ENCODE measurements around the gene CLSTN2. TPM values are rescaled to one million over a fixed set of nuclear protein-coding genes. Genes with fewer than 3 reads are reported as not detected.

The CLSTN2 gene
- total and polyA plus RNA-seq, 2 of the 4 experiments (the other 2 are of a cell fraction), result under 0.01 to 0.07 TPM

- Histone ChIP-seq H3K9me3 (ENCODE audit: control insufficient read depth, insufficient read depth, low read length) (no peaks in the 10 kb centered on the region), H4K5ac (ENCODE audit: low read depth, low read length) (no peak overlapping the region), H3K9ac (ENCODE audit: low read depth, low read length) (no peak overlapping the region), H3K27me3 (ENCODE audit: control insufficient read depth, insufficient read depth, low read length) (no peaks in the 10 kb centered on the region), H3K4ac (ENCODE audit: low read depth, low read length) (no peak overlapping the region), H3K4me3 (ENCODE audit: insufficient read depth, low read depth, low read length) (no peak overlapping the region), H3K56ac (ENCODE audit: extremely low read depth, insufficient read depth, low read length) (no peak overlapping the region), H3K4me2 (ENCODE audit: low read depth, low read length) (no peak overlapping the region), H3K36me3 (ENCODE audit: control insufficient read depth, insufficient read depth, low read length) (no peaks in the 10 kb centered on the region), H2BK15ac (ENCODE audit: low read depth, low read length) (no peak overlapping the region), H4K8ac (ENCODE audit: low read depth in 2 of 2, low read length in 2 of 2) (no peak overlapping the region), H4K91ac (ENCODE audit: insufficient read depth, low read depth, low read length) (no peak overlapping the region), H3K79me1 (ENCODE audit: low read depth in 1 of 2, low read length in 2 of 2) (no peaks in the 10 kb centered on the region), H3K4me1 (ENCODE audit: control insufficient read depth, insufficient read depth, low read length) (no peaks in the 10 kb centered on the region), H3K18ac (ENCODE audit: low read depth, low read length) (no peak overlapping the region), H2AK9ac (replicated peaks; ENCODE audit: low read depth, low read length, poor library complexity) (no peak overlapping the region), H2BK120ac (ENCODE audit: low read depth, low read length) (no peak overlapping the region), H3K27ac (ENCODE audit: insufficient read depth, low read length) (no peak overlapping the region), H2BK5ac (ENCODE audit: low read depth, low read length, poor library complexity, severe bottlenecking) (no peak overlapping the region), H2AFZ (replicated peaks; ENCODE audit: low read length, poor library complexity) (no peak overlapping the region), H2BK20ac (ENCODE audit: low read depth, low read length) (no peak overlapping the region), H3K14ac (replicated peaks; ENCODE audit: low read depth, low read length) (no peak overlapping the region), H3K23ac (ENCODE audit: low read depth, low read length) (no peak overlapping the region), H2AK5ac (ENCODE audit: low read depth, low read length) (no peak overlapping the region), H4K20me1 (ENCODE audit: insufficient read depth, low read length) (no peaks in the 10 kb centered on the region), H3K9me1 (ENCODE audit: insufficient read depth, low read length) (no peaks in the 10 kb centered on the region)
- intact Hi-C loops (cut with micrococcal nuclease), result no loop called here
- 38% methylated on average over 4 of the region's 4 CpGs; no CpG with 5 or more reads in 1 of the 2 experiments for WGBS, 2 experiments (ENCODE audit: extremely low coverage in 2 of 2, insufficient read length in 1 of 2)
- DNase-seq, result no peak
- BruUV-seq (replicated peaks), result no TSS peak
- no peak for ATAC-seq (ENCODE audit: low read depth)
- TF ChIP-seq MAFK (IDR thresholded peaks at IDR 0.05; ENCODE audit: low read depth, low read length), result no peak
- TF ChIP-seq RAD21 (IDR thresholded peaks at IDR 0.05; ENCODE audit: low read length), result no peak
- TF ChIP-seq FOS (IDR thresholded peaks at IDR 0.05; ENCODE audit: low read depth, low read length), result no peak
- no peak for TF ChIP-seq RCOR1 (IDR thresholded peaks at IDR 0.05; ENCODE audit: insufficient replicate concordance, low read length)
- no peak for TF ChIP-seq NFE2L2 (IDR thresholded peaks at IDR 0.05; ENCODE audit: low read depth, low read length)
- POLR2A ChIA-PET (ENCODE audit: unreplicated experiment), result no interaction called here
- dilution Hi-C loops (cut with HindIII; ENCODE audit: low sequenced_read_pairs, unreplicated experiment), result no loop called here
- CTCF ChIA-PET, result no interaction called here
- in situ Hi-C loops (cut with MboI; ENCODE audit: low sequenced_read_pairs), result no loop called here
Observed at GRCh38 chr3:139957844-139958243, 22.9 kb downstream of the CLSTN2 start.

Measured in IMR-90 (cell line).